IPS DF 4.7 (cell line): ENCODE measurements around the gene MRPL43.

Experiments
- DNase-seq: peaks from one replicate; pipeline ENCODE4 v3.0.0-alpha.2; 2013; ENCODE audit warnings: low spot score; ENCODE audit errors: extremely low read depth

Gene MRPL43

DNA sequence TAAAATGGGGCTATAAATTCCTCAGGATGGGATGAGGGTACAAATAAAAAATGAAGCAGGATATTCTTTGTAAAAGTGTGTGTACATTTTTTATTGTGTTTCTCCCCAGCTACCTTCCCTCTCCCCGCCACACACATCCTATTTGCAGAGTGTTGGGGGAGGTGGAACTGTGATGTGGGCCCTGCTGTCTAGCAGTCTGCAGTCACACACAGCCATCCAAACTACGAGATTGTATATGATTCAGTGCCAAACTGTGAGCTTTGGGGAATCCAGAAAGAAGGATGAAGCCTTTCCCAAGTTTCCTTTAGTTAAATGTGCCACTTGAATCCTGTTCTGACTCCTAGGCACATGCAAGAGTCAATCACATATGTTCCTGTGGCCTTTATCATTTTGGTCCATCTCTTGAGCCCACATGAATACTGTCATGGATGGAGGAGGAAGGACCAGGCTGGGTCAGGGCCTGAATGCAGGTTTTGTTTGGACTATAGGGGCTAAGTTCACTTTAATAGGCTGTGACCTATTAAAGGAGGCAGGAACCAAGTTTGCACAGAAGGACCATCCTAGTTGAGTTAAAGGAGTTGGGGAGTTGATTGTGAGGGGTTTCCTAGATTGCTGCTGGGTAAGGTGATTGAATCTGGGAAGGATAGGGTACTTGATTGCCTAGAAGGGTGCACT is 19.1 kb downstream of the MRPL43 start:
- DNase-seq = no peak

DNA sequence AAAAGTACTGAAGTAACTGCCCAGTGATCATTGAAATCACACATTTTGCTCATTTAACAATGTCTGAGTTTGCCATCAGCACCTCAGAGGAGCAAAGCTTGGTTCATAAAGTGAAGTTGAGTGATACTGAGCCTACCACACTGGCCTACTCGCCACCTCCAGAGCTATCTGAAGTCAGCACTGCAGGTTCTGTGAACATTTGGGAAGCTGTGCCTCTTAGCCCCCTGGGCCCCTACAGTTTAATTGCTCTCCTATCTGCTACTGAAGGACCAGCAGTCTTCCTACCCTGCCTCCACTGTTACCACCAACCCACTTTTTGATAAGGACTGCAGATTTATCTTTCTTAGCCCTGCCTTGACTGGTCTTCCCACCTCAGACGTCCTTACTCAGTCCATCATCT is 20.0 kb downstream of the MRPL43 start:
- DNase-seq = no peak

DNA sequence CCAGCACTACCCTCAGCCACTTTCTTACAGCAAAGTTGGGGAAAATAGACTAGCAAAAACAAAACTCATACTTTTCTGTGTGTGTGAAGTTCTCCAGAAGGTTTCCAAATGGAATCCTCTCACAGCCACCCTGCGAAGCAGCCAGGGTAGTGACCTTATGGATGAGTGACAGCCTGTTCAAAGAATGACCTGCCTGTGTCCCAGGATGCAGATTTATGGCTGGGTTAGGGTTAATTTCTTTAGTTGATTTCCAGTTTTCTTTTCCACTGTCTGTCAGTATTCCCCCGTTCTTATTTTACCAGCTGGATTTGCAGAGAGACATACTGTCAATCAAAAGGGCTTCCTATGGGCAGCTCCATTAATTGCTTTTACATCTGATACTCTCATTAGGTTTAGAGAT is 20.4 kb downstream of the MRPL43 start:
- no peak for DNase-seq

DNA sequence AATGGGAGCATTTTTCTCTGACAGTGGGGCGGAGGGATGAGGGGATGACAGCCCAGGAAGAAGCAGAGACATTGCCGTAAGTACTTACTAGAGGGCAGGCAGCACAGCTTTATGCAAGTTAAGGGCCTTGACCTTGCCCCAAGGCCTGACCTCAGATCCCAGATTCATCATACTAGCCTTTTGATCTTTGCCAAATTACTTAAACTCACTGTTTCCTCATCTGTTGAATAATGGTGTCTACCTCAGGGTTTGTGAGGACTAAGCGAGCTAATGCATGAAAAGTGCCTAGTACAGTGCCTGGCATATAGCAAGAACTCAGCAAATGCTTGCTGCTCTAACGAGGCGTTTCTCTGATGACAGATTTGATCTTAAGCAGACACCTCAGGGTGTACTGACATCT is 21.5 kb downstream of the MRPL43 start:
- DNase-seq = no peak

DNA sequence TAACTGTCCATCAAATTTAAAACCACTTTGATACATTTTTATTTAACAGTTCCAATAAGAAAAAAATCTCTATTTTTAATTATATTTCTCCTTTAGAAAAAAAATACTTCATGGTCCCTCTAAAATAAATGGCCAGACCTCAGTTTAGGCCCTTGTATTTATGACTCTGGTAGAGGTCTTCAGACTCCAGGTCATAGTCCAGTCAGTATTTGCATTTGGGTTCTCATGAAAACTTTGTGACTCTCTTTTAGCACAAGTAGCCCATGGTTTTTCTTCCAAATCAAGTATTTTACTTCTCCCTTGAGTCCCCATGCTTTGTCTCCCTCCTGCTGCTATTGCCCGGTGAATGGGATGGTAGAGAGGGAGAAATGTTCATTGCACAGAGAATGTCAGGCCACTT is 23.5 kb downstream of the MRPL43 start:
- no peak for DNase-seq

DNA sequence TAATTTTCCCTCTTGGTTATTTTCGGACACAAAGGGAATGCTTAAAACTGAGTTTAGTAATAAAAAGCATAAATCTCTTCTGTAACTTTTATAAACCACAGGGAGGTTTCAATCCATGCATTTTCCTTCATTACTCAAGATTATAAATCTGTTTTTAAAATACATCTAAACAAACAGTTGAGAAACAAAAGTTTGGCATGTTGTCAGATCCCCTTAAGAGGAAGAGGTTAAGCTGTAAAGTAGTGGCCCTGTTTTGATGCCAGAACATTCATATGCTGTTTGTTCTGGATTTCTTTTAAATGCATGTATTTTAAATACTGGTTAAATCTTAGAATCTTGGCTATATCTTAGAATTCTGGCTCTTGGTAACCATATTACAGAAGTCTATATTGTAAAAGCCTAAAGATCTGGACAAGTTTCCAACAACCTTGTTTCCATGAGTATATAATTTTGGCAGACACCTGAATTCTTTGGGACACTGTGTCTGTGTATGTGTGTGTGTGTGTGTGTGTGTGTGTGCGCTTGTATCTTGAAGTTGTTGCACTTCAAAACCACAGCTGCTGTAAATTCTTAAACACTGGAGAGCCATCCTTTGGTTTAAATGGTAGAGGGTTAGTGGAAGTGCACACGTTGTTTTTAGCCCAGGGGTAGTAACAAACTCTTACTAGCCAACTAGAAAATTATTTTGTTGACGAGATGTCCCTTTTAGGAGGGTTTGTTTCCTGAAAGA is 24.8 kb downstream of the MRPL43 start:
- no peak for DNase-seq

DNA sequence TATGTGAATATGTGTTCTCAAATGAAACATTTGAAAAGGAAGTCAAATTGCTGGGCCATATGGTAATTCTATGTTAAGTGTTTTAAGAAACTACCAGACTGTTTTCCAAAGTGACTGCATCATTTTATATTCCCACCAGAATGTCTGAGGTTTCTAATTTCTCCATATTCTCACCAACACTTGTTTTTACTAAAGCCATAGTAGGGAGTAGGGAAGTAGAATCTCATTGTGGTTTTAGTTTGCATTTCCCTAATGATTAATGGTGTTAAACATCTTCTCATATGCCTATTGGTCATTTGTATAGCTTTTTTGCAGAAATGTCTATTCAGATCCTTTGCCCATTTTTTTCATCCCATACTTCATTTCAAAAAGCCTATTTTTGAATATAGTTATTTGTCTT is 27.0 kb downstream of the MRPL43 start:
- DNase-seq = no peak

DNA sequence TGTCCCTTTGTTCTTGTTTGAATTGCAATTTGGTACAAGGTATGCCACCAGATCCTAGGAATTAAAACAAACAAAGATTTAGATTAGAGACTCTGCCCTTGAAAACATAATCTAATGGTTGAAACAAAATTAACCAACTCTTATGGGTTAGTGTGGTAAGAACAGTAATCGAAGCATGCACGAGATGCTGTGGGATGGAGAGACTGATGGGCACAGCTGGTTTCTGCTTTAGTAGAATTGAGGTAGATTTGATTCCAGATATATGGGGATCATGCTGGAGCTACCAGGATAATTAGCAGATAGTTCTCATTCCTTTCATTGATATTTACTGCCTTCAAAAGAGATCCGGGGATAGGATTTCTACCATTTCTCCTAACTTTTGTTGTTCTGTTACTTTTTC is 38.4 kb downstream of the MRPL43 start:
- no peak for DNase-seq

DNA sequence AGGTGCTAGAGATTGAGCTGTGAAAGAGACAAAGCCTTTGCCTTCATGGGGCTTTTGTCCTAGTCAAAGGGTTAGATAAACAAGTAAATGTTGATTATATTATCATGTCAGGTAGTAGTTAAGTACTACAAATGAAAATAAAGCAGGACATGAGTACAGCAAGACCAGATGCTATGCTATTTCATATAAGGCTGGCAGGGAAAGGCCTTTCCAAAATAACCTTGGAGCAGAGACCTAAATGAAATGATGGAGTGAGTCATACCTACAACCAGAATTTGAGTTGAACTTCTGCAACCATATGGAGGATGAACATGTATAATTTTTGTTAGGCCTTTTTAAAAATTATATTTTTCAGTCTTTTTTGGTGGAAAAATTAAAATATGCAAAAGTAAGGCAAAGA is 41.5 kb downstream of the MRPL43 start:
- no peak for DNase-seq

DNA sequence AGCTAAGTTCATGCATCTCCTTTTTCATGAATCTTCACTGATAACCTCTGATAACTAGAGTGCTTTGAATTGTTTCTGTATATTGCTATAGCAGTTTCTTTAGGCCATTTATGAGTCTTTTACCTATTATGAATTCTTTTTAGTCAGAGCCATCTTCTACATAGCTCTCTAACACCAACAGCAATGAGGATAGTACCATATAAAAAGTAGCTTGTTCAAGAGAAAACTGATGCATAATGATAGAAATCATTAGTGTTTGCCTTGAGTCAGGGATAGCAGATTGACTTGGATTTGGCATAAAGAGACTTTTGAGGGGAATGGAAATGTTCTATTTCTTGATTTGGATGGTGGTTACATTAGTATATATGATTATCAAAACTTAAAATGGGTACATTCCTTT is 43.8 kb downstream of the MRPL43 start:
- DNase-seq = no peak

DNA sequence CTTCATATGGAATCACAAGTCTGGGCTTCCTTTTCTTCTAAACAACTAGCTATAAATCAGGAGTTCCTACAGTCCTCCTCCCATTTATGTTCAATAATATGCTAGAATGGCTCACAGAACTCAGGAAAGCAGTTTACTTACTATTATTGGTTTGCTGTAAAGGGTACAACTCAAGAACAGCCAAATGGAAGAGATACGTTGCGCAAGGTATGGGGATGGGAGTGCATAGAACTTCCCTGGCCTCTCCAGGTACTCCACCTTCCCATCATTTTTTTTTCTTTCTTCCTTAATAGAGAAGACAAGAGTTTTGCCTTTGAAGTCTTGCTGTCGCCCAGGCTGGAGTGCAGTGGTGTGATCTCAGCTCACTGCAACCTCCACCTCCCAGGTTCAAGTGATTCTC is 45.1 kb downstream of the MRPL43 start:
- DNase-seq = no peak

DNA sequence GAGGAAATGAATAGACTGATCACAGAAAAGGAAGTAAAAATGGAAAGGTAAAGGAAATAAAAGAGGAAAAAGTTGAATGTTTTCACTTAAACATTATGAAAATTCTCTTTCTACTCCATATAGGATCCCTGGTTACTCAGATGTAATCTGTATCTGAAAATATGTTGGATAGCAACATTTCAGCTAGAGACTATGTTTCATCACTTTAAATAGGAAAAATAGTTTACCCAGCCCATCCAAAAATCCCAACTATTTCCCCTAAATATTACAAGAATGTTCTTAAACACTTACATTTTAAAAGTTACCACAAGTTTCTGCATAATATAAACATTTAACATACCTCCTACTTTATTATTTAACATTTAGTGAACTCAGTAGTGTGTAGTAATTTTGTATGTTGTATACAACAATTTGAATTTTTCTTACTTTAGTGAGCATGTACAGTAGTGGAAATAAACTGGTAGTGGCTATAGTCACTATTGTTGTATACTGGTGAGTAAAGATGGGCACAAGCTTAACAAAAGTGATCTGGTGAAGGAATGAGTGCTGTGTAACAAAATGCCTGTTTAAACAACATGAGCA is 47.4 kb downstream of the MRPL43 start:
- no peak for DNase-seq
